NOMO-1 (cell line): Measurements from ENCODE around the gene TSPOAP1.

ENCODE experiments used
- DNase-seq, 2 experiments: peaks; one replicate each; lab custom pipeline; 2025; ENCODE audit not compliant: unreplicated experiment in 2 of 2; lab: John Stamatoyannopoulos, UW

The TSPOAP1 gene

DNA sequence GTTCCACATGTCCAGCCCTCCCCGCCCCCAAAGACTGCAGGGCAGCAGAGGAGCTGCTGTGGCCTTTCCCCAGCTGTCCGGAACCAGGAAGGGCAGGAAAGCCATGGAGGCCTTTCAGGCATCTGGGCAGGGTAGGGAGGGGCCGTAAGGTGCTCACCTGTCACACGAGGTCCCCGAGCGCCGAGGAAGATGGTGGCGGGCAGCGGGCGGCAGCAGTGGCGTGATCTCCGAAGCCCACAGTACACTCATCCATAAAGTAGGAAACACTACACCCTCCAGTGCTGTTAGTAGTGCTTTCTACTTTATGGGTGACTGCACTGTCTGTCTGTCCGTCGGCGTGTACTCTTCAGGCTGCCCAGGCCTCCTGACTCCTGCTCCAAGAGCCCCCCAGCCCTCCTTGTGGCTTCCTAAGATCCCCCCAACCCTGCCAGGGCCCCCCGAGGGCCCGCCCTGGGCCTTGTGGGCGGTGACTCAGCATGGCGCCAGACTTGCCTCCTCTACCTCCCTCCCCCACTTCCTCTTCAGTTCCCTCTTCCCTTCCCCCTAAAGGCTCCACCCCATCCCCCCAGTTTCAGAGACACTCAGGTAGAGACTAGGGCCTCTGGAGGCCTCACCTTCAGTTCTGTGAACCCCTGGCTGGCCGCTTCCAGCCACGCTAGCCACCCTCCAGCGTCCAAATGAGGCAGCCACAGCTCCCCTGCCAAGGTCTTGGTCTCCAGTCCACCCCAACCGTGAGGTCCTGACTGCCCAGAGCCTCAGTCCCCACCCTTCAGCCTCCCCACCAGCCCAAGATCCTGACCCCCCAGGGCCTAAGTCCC, 2.6 kb upstream of the TSPOAP1 start:
- peak in 1 of 2 experiments; percentile 91 for DNase-seq

DNA sequence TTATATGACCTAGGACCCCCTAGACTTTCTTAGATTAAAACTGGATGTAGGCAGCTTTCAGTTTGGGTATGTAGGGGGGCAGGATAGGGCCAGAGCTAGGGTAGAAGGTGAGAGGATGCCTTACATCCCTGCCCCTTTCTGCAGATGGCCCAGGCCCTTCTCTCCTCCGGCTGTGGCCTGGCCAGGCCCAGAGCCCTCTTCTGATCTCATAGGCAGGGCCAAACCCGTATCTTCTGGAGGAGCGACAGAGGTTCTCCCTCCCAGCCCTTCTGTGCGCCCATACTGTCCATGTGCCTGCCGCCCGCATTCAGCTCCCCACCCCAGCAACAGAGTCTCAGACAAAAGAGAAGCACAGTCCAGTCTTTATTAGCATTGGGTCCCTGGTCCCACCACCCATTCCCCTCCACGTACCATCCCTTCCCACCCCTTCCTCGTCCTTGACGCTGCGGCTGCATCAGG, 2.0 kb upstream of the TSPOAP1 start:
- DNase-seq: no peak

DNA sequence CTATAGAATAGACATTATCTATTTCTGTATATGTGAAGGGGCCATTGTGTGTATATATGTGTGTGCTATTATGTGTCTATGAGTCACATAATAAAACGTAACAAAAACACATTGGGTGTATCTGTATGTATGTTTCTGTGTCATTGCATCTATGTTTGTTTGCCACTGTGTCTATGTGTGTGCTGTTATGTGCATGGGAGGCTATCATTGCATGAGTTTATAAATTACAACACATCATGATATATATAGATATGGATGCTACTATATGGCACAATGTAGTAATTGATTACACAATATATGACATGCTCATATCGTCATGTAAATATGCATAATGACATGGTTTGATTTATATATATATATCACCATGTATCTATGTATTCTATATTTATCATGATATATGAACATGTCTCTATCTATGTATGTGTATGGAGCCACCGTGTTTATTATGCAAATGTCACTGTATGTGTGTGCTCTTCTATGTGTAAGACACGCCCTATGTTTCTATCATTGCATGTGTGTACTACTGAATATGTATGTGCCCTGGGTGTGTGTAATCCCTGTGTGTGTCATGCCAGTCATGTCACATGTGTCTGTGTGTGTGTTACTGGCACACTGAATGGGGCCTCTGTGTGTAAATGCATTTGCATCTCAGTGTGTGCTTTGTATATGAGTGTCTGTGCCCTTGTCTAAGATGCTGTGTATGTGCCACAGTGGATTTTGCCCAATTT, 1.4 kb upstream of the TSPOAP1 start:
- DNase-seq: peak; percentile 80 to 95

- peak; percentile 78 to 98 for DNase-seq
Observed at GRCh38 chr17:58329035-58329809, 627 bp upstream of the TSPOAP1 start.

DNA sequence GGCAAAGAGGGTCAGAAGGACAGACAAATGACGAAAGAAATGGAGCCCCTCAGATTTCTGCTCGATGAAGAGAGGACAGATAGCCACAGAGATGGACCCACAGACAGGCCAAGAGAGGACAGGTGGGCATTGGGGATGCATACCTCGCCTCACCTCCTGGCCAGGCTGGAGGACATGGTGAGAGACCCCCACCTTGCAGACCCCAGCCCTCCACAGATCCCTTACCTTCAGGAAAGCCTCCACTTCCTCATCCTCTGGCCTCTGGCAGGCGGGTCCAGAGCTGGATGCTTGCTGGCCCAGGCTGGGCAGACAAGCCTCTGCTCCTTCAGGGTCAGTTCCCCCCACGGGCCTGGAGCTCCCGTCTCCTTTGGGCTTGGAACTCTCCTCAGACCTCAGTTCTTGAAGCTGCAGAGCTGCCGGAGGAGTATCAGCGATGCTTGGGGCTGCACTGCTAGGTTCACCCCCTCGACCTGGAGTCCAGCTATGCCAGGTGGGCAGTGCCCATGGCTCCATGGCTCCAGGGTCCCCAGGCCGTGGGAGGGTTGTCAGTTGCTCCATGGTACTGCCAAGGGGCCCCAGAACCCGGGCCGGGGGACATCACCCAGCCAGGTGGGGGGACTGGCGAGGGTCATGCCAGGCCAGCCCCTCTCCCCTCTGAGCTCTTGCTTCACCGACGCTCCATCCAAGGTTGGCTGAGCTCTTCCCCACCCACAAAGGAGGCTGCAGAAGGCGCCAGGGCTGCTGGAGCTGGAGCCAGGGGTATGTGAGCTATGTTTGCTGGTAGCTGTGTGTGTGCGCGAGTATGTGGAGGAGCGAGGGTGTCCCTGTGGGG, 1.0 kb downstream of the TSPOAP1 start:
- DNase-seq: peak in 1 of 2 experiments; percentile 76

- DNase-seq: no peak
Observed at GRCh38 chr17:58326609-58327362, 1.8 kb downstream of the TSPOAP1 start.

- peak; percentile 65 to 70 for DNase-seq
Observed at GRCh38 chr17:58325976-58326468, 2.6 kb downstream of the TSPOAP1 start.

DNA sequence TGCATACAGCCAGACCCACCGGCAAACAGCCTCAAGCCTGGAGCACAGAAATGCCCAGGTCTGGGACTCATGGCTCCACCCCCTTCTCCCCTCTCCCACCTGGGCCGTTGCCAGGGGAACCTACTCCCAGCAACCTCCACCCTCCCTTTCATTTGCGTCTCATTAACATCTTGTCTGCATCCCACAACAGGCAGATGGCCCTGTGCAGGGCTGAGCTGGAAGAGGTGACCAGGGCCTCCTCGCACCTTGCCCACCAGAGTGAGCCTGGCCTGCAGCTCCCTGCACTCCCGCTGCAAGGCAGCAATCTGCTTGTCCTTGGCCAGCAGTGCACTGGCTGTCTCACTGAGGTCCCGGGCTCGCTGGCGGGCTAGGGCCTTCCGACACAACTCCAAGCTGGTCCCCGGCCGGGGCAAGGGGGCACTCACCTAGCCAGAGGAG, 3.3 kb downstream of the TSPOAP1 start:
- DNase-seq: no peak

DNA sequence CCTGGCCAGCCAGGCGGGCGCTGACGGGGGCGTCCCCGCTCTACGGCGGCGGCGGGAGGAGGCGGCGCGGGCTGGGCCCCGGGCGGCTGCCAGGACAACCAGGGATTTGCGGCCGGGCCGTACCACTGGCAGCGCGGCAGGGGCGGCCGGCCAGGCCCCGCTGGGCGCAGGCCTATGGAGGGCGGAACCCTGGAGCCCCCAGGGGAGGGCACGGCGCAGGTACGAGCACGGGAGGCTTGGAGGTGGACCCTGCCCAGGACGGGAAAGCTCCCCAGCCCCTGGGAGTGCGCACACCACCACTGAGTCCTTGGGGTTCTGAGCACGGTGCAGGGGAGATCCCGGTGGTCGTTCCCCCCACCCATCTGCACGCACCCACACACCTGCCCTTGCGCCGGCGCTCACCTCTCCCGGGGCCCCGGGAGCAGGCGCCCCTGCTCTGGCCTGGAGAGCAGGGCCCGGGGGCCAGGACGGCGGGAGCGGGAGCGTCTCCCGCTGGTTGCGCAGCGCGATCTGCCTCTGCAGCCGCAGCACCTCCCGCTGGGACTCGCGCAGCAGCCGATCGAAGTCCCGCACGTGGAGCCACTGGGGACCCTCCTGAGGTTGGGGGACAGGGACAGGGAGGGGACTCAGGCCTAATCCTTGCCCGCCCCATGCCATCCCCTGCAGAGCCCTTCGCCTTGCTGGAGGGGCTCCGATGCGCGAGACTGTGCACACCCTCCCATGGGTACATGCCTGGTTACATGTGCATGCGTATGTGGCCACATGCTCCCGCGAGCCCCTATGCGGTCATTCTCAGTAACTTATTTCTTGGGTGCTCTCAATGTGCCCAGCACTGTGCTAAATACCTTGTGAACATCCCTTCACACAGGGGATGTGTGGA, 3.9 kb downstream of the TSPOAP1 start:
- no peak for DNase-seq

- DNase-seq: no peak
Observed at GRCh38 chr17:58324056-58324408, 4.6 kb downstream of the TSPOAP1 start.

DNA sequence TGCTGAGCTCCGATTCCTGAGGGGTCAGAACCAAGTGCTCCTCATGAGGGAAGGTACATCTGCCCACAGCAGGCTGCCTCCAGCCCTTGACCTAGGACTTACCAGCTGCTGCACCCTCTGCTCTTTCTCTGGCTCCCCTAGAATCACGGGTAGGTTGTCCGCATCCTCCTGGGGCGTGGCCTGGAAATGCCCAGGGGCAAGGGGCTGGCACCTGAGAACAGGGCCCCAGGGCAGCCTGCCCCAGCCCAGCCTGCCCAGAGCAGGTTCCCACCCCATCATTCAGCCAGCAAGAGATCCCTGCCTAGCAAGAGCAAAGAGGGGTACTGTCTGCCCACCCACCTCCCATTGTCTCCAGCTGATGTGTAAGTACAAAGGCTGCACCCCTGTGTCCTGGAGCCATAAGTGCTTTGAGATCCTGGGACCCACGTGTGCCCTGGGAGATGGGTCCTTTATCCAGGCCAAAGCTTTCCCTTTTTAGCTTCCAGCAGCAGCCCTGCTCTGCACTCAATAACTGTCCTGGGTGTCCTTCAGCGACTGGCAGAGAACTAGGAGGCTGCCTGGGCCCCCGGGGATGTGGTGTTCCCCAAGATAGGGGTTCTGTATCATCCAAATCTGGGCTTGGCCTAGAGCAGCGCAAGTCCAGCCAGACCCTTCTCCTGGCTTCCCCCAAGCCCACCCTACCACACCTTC, 5.1 kb downstream of the TSPOAP1 start:
- DNase-seq: no peak

- no peak for DNase-seq
Observed at GRCh38 chr17:58322581-58323185, 5.9 kb downstream of the TSPOAP1 start.

DNA sequence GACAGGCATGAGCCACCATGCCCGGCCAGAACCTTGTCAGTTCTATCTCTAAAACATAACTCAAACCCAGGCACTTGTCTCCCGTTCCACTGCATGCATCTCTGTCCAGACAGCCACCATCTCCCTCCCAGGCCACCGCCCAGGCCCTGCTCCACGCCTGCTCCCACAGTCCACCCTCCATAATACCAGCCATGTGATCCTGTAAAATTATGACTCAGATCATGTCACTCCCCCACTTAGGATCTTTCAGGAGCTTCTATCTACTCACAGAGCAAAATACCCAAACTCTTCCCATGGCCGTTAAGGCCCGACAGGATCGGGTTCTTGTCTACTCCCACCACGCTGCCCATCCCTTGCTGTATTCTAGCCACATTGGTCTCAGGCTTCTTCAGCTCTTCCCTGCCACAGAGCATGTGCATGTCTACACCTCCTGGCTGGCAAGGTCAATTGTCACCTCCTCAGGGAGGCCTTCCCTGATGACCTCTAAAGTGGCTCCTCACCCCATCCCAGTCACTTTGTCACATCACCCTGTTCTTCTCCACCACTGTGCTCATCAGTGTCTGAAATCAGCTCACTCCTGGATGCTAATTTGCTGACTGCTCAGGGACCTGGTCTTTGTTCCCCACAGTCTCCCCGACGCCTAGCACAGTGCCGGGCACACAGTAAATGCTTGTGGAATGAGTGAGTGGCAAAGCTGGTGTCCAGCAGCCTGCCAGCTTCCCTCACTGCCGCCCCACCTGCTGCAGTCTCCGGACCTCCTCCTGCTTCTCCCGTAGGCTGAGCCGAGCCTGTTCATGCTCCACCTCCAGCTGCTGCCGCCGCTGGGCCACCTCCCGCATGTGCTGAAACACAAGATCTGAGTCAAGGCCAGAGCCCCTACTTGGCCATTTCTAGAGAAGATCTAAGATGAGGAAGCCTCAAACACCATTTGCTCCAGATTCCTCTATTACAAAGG, 6.7 kb downstream of the TSPOAP1 start:
- no peak for DNase-seq

- no peak for DNase-seq
Observed at GRCh38 chr17:58320570-58321323, 7.8 kb downstream of the TSPOAP1 start.

GRCh38 chr17:58320163-58320558, 8.4 kb downstream of the TSPOAP1 start:
- no peak for DNase-seq
